Cardiac muscle cell (in vitro differentiated cells and primary cell): ENCODE measurements around the gene ACTA2. TPM values are rescaled to one million over a fixed set of nuclear protein-coding genes. Genes with fewer than 3 reads are reported as not detected.

Source experiments
- DNase-seq, 2 donors: peaks; one replicate each; pipeline versions ENCODE4 v3.0.0 to v3.0.0-alpha.2; 2010 to 2017; ENCODE audit warnings: low read depth in 1 of 2, low spot score in 1 of 2
- H3K27ac ChIP-seq: fragments of 200-600 bp; sonication (generic); 2 replicates; pipeline ENCODE4 v1.5.1; 2016
- H3K27me3 ChIP-seq: fragments of 200-600 bp; sonication (generic); 2 replicates; pipeline ENCODE4 v1.6.0; 2016; ENCODE audit warnings: control low read depth
- H3K36me3 ChIP-seq: fragments of 200-600 bp; sonication (generic); 2 replicates; pipeline ENCODE4 v1.5.1; 2016; ENCODE audit warnings: control low read depth
- H3K4me1 ChIP-seq: fragments of 200-600 bp; sonication (generic); 2 replicates; pipeline ENCODE4 v1.8.1; 2017; ENCODE audit warnings: low read depth, mild to moderate bottlenecking, mixed run types
- H3K4me3 ChIP-seq: fragments of 200-600 bp; sonication (generic); 2 replicates; pipeline ENCODE4 v1.5.1; 2016; ENCODE audit warnings: mild to moderate bottlenecking
- H3K9me3 ChIP-seq: fragments of 200-600 bp; sonication (generic); 2 replicates; pipeline ENCODE4 v1.5.1; 2017; ENCODE audit warnings: low read depth, mild to moderate bottlenecking, control low read depth
- CTCF ChIP-seq: IDR thresholded peaks from 2 replicates; pipeline ENCODE4 v1.5.1; 2012; ENCODE audit warnings: low read depth, mild to moderate bottlenecking, low read length
- polyA plus RNA-seq: library from polyadenylated mRNA; unstranded; fragments of >200 nt; fragmentation: Nextera tagmentation; extraction: Ambion mirVana; gene quantifications from 2 replicates; pipeline ENCODE4 v1.2.1, GENCODE V29; 2016
- total RNA-seq: library from RNA; depleted of rRNA; stranded (reverse); fragments of >200 nt; gene quantifications from 2 replicates; pipeline ENCODE4 v1.2.3, GENCODE V29; 2016

ACTA2 gene
- total and polyA plus RNA-seq, 2 experiments from 2014 or later, result 405 to 2,064 TPM

DNA sequence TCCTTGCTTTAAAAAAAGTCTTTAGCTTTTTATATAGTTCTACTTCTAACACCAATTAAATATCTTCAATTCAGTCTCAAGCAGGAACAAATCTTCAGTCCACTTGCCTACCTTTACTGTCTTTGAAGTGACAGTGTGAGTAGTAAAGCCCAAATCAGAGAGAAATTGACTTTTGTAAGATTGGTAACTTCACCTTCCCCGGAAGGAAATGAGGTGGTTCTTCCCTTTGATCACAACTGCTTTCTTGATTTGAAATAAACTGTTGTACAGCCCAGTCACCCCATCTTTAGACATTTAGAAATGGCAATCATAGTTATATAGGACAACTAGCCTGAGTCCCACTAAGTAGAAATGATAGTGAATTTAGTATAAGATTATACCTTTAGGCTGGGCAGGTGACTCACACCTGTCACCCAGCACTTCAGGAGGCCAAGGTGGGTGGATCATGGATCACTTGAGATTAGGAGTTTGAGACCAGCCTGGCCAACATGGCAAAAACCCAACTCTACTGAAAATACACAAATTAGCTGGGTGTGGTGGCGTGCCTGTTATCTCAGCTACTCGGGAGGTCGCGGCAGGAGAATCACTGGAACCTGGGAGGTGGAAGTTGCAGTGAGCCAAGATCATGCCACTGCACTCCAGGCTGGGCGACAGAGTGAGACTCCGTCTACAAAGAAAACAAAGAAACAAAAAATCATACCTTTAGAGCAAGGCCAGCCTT is 42.7 kb upstream of the ACTA2 start:
- Histone ChIP-seq H3K9me3 (no peaks in the 10 kb centered on the region), H3K27me3 (peaks cover 12% of the 10 kb centered on the region), H3K27ac (no peak overlapping the region), H3K4me1 (no peaks in the 10 kb centered on the region), H3K4me3 (no peak overlapping the region), H3K36me3 (no peaks in the 10 kb centered on the region)
- DNase-seq, result no peak
- no peak for TF ChIP-seq CTCF

- no peak for TF ChIP-seq CTCF
- H3K9me3 ChIP-seq, result no peaks in the 10 kb centered on the region
- no peak overlapping the region for H3K27ac ChIP-seq
- peaks cover 25% of the 10 kb centered on the region for H3K27me3 ChIP-seq
- DNase-seq, result peak in 1 of 2 donors; percentile 45
- H3K36me3 ChIP-seq, result no peaks in the 10 kb centered on the region
- H3K4me1 ChIP-seq, result no peaks in the 10 kb centered on the region
- H3K4me3 ChIP-seq, result no peak overlapping the region
Measured at GRCh38 chr10:88994019-88994418, 41.4 kb upstream of the ACTA2 start.

DNA sequence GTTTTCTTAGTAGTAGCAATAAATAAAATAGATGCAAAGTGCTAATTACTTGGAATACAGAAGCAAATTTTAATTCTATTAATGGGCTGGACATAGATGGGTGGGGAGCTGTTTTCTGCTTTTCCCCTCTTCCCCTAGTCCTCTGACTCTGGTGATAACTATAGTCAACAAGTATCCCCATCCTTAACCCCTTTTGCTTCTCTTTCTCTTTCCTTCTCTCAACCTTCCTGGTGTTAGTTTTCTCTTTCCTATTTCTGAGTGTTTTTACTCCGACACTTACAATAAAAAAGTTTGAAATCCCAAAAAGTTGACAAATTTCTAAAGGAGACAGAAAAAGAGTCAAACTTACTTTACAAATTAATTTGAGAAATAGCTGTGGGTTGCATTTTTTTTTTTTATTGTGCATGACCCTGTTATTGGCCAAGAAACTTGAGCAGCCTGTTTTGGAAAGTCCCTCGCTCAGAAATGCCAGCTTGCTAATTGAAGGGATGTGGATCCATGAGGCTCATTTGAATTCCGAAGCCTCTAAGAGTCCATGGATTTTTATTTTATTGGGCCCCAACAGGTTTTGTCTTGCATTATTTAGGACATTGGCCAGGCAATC is 40.5 kb upstream of the ACTA2 start:
- Histone ChIP-seq H3K4me1 (no peaks in the 10 kb centered on the region), H3K36me3 (no peaks in the 10 kb centered on the region), H3K4me3 (no peak overlapping the region), H3K27me3 (peaks cover 31% of the 10 kb centered on the region), H3K9me3 (no peaks in the 10 kb centered on the region), H3K27ac (no peak overlapping the region)
- peak in 1 of 2 donors; percentile 44 for DNase-seq
- TF ChIP-seq CTCF, result no peak

DNA sequence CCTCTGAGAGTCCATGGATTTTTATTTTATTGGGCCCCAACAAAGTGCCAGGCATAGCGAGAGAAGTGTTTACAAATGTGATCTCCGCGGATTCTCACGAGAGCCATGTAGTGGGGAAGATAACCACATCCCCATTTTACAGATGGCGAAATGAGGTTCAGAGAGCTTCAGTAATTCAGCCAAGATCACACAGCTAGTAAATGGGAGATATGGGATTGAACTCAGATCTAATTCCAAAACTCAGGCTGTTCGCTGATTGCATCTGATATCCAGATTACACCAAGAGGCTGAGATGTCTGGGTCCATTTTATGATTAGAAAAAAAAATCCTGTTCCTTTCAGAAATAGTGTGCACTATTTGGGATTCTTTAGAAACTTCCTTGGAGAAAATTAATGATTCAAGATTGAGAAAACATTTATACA is 39.3 kb upstream of the ACTA2 start:
- H3K4me1 ChIP-seq, result no peaks in the 10 kb centered on the region
- no peak overlapping the region for H3K27ac ChIP-seq
- peaks cover 31% of the 10 kb centered on the region for H3K27me3 ChIP-seq
- no peak for TF ChIP-seq CTCF
- peak overlapping the region; percentile 53 for H3K4me3 ChIP-seq
- H3K36me3 ChIP-seq, result no peaks in the 10 kb centered on the region
- H3K9me3 ChIP-seq, result no peaks in the 10 kb centered on the region
- DNase-seq, result no peak

- no peak overlapping the region for H3K27ac ChIP-seq
- DNase-seq, result peak; percentile 79 to 82
- TF ChIP-seq CTCF, result peak; percentile 17
- no peaks in the 10 kb centered on the region for H3K9me3 ChIP-seq
- H3K36me3 ChIP-seq, result no peaks in the 10 kb centered on the region
- H3K4me3 ChIP-seq, result peak overlapping the region; percentile 53
- H3K27me3 ChIP-seq, result peaks cover 31% of the 10 kb centered on the region
- no peaks in the 10 kb centered on the region for H3K4me1 ChIP-seq
Measured at GRCh38 chr10:88991161-88991898, 38.8 kb upstream of the ACTA2 start.
